H1 (cell line): Measurements from ENCODE around the gene SPRYD3. TPM values are rescaled to one million over a fixed set of nuclear protein-coding genes. Genes with fewer than 3 reads are reported as not detected.
A peak's percentile ranks its signal among the peaks of the same experiment; 100 is the strongest.

Source experiments
- CTCF ChIA-PET: fragments of 300-600 bp; sonication (Branson Sonifier 250); formaldehyde crosslinking; loops from one replicate; lab custom pipeline; 2021; ENCODE audit not compliant: partially characterized antibody; lab: Charles Lee
- POLR2A ChIA-PET: fragments of 300-600 bp; sonication (Branson Sonifier 250); formaldehyde crosslinking; loops from one replicate; lab custom pipeline; 2021; ENCODE audit warnings: inconsistent platforms; ENCODE audit not compliant: partially characterized antibody; lab: Charles Lee
- DNase-seq, 2 experiments: peaks; one replicate each; pipeline versions ENCODE4 v3.0.0 to v3.0.0-alpha.2; 2010 to 2022; ENCODE audit warnings: low spot score in 2 of 2, low read depth in 1 of 2, mixed read lengths in 1 of 2
- FAIRE-seq: peaks from 2 replicates; lab custom pipeline; 2011; peaks lifted over from hg19 to GRCh38; lab: Jason Lieb, UNC
- H2AFZ ChIP-seq: 2 replicates; pipeline ENCODE4 v1.8.1; 2012; ENCODE audit warnings: low read length, inconsistent platforms
- H2AK5ac ChIP-seq: 2 replicates; pipeline ENCODE4 v1.6.1; 2013; ENCODE audit warnings: low read depth, low read length
- H2BK120ac ChIP-seq: replicated peaks from 2 replicates; pipeline ENCODE3; 2013; ENCODE audit warnings: low read depth, low read length, inconsistent platforms
- H2BK12ac ChIP-seq: 2 replicates; pipeline ENCODE4 v1.6.1; 2013; ENCODE audit warnings: low read depth, low read length
- H2BK15ac ChIP-seq: 2 replicates; pipeline ENCODE4 v1.6.1; 2013; ENCODE audit warnings: low read length
- H2BK20ac ChIP-seq: 2 replicates; pipeline ENCODE4 v1.6.1; 2013; ENCODE audit warnings: low read length
- H2BK5ac ChIP-seq: 2 replicates; pipeline ENCODE4 v1.6.1; 2013; ENCODE audit warnings: low read depth, low read length
- H3K14ac ChIP-seq: 2 replicates; pipeline ENCODE4 v1.6.1; 2013; ENCODE audit warnings: inconsistent platforms; ENCODE audit not compliant: insufficient read length
- H3K18ac ChIP-seq: 2 replicates; pipeline ENCODE4 v1.6.1; 2013; ENCODE audit warnings: low read length; ENCODE audit errors: extremely low read depth
- H3K23ac ChIP-seq: 2 replicates; pipeline ENCODE4 v1.6.1; 2013; ENCODE audit warnings: inconsistent platforms; ENCODE audit not compliant: insufficient read length
- H3K23me2 ChIP-seq: 2 replicates; pipeline ENCODE4 v1.6.1; 2013; ENCODE audit warnings: low read depth, low read length
- H3K27ac ChIP-seq: 2 replicates; pipeline ENCODE4 v1.6.1; 2011; ENCODE audit warnings: low read depth, low read length, inconsistent platforms
- H3K27me3 ChIP-seq, 4 experiments: replicated peaks in 1 of 4; 1 replicate in 1 of 4; 2 replicates in 3 of 4; pipeline versions ENCODE4 v1.6.1 to v1.8.1; 2011 to 2013; ENCODE audit warnings: low read length in 3 of 4, mild to moderate bottlenecking in 3 of 4, inconsistent platforms in 2 of 4, mixed read lengths in 2 of 4, moderate library complexity in 1 of 4; ENCODE audit not compliant: control insufficient read depth in 3 of 4, insufficient read depth in 3 of 4; ENCODE audit errors: extremely low read depth in 1 of 4
- H3K36me3 ChIP-seq, 4 experiments: 2 replicates each; pipeline versions ENCODE4 v1.6.1 to v1.8.1; 2011 to 2013; ENCODE audit warnings: mild to moderate bottlenecking in 4 of 4, low read length in 3 of 4, moderate library complexity in 2 of 4, control low read depth in 1 of 4, inconsistent platforms in 1 of 4; ENCODE audit not compliant: insufficient read depth in 4 of 4, control insufficient read depth in 2 of 4
- H3K4ac ChIP-seq: replicated peaks from 2 replicates; pipeline ENCODE3; 2013; ENCODE audit warnings: low read length, low read depth, mixed read lengths, inconsistent platforms; ENCODE audit not compliant: insufficient read length
- H3K4me1 ChIP-seq, 4 experiments: replicated peaks in 1 of 4; 1 replicate in 1 of 4; 2 replicates in 3 of 4; pipeline versions ENCODE4 v1.6.1 to v1.8.1; 2011 to 2013; ENCODE audit warnings: low read length in 3 of 4, inconsistent platforms in 2 of 4, mixed read lengths in 1 of 4; ENCODE audit not compliant: insufficient read depth in 4 of 4, control insufficient read depth in 3 of 4
- H3K4me2 ChIP-seq, 2 experiments: 2 replicates each; pipeline versions ENCODE4 v1.6.1 to v1.8.1; 2011 to 2013; ENCODE audit warnings: low read depth in 2 of 2, low read length in 2 of 2, control low read depth in 1 of 2, inconsistent platforms in 1 of 2, mild to moderate bottlenecking in 1 of 2; ENCODE audit not compliant: insufficient read depth in 1 of 2
- H3K4me3 ChIP-seq, 4 experiments: fragments of 200-600, 300-600 bp in 1 of 4; sonication (generic), shearing (Covaris generic), sonication (Bioruptor Twin) in 1 of 4; 2 replicates each; pipeline versions ENCODE4 v1.5.1 to v1.8.1; 2011 to 2016; ENCODE audit warnings: low read length in 4 of 4, low read depth in 3 of 4, control low read depth in 2 of 4, inconsistent platforms in 2 of 4, mild to moderate bottlenecking in 2 of 4, mixed read lengths in 1 of 4, moderate library complexity in 1 of 4; ENCODE audit not compliant: insufficient read depth in 2 of 4; ENCODE audit errors: extremely low read depth in 1 of 4
- H3K56ac ChIP-seq: replicated peaks from 2 replicates; pipeline ENCODE3; 2013; ENCODE audit warnings: low read depth, mild to moderate bottlenecking, mixed read lengths, low read length, inconsistent platforms; ENCODE audit not compliant: insufficient read length
- H3K79me1 ChIP-seq: 2 replicates; pipeline ENCODE4 v1.6.1; 2013; ENCODE audit warnings: low read depth, low read length, control low read depth
- H3K79me2 ChIP-seq, 2 experiments: 2 replicates each; pipeline versions ENCODE4 v1.6.1 to v1.8.1; 2012 to 2013; ENCODE audit warnings: low read length in 2 of 2, mild to moderate bottlenecking in 2 of 2, inconsistent platforms in 1 of 2; ENCODE audit not compliant: insufficient read depth in 2 of 2, control insufficient read depth in 1 of 2
- H3K9ac ChIP-seq, 4 experiments: replicated peaks in 1 of 4; 1 replicate in 1 of 4; 2 replicates in 3 of 4; pipeline versions ENCODE4 v1.6.1 to v1.8.1; 2011 to 2013; ENCODE audit warnings: low read depth in 3 of 4, low read length in 3 of 4, control low read depth in 2 of 4, mild to moderate bottlenecking in 2 of 4, moderate library complexity in 2 of 4, inconsistent platforms in 1 of 4; ENCODE audit errors: extremely low read depth in 1 of 4
- H3K9me3 ChIP-seq, 2 experiments: 2 replicates each; pipeline versions ENCODE4 v1.6.1 to v1.8.1; 2012 to 2013; ENCODE audit warnings: mild to moderate bottlenecking in 2 of 2, moderate library complexity in 2 of 2, control low read depth in 1 of 2, inconsistent platforms in 1 of 2, low read depth in 1 of 2, low read length in 1 of 2, mixed read lengths in 1 of 2; ENCODE audit not compliant: insufficient read depth in 2 of 2
- H4K20me1 ChIP-seq, 2 experiments: replicated peaks in 1 of 2; 2 replicates each; pipeline versions ENCODE3 to v1.8.1; 2011 to 2013; ENCODE audit warnings: inconsistent platforms in 2 of 2, low read length in 2 of 2, mild to moderate bottlenecking in 1 of 2; ENCODE audit not compliant: insufficient read depth in 2 of 2, control insufficient read depth in 1 of 2
- H4K5ac ChIP-seq: 2 replicates; pipeline ENCODE4 v1.6.1; 2013; ENCODE audit warnings: low read length, low read depth, mixed read lengths, inconsistent platforms; ENCODE audit not compliant: insufficient read length
- H4K8ac ChIP-seq: 2 replicates; pipeline ENCODE4 v1.8.0; 2013; ENCODE audit warnings: mild to moderate bottlenecking, moderate library complexity, low read length, inconsistent platforms; ENCODE audit not compliant: insufficient read depth; ENCODE audit errors: extremely low read depth
- H4K91ac ChIP-seq: replicated peaks from 2 replicates; pipeline ENCODE3; 2013; ENCODE audit warnings: low read length, mixed read lengths, inconsistent platforms; ENCODE audit not compliant: insufficient read length
- MAX ChIP-seq: IDR thresholded peaks from 2 replicates; pipeline ENCODE4 v1.6.1; 2012; ENCODE audit warnings: inconsistent platforms
- POLR2A ChIP-seq, 2 experiments: IDR thresholded peaks; 1 replicate in 1 of 2; 2 replicates in 1 of 2; pipeline ENCODE4 v1.6.1; 2011; ENCODE audit warnings: low read depth in 2 of 2, low read length in 2 of 2, mild to moderate bottlenecking in 2 of 2; ENCODE audit errors: control extremely low read depth in 1 of 2
- POU5F1 ChIP-seq: IDR thresholded peaks from 2 replicates; pipeline ENCODE4 v1.6.1; 2011; ENCODE audit warnings: low read depth, mild to moderate bottlenecking, low read length, moderate library complexity
- SIX5 ChIP-seq: IDR thresholded peaks from 2 replicates; pipeline ENCODE4 v1.6.1; 2011; ENCODE audit warnings: mild to moderate bottlenecking, low read depth, low read length
- SRF ChIP-seq: IDR thresholded peaks from 2 replicates; pipeline ENCODE4 v1.6.1; 2011; ENCODE audit warnings: mild to moderate bottlenecking, low read depth, low read length, moderate library complexity
- YY1 ChIP-seq: IDR thresholded peaks from 2 replicates; pipeline ENCODE4 v1.6.1; 2011; ENCODE audit warnings: low read depth, mild to moderate bottlenecking, low read length
- WGBS, 2 experiments: shearing (Covaris generic) in 1 of 2; methylation state at CpG; one replicate each; pipeline versions ENCODE4 v1.1.6 to v1.1.7; 2013 to 2015; ENCODE audit warnings: low lambda C conversion rate in 2 of 2, mixed read lengths in 2 of 2, inconsistent platforms in 1 of 2, low coverage in 1 of 2, missing lambda C conversion rate in 1 of 2; ENCODE audit not compliant: insufficient replicate concordance in 2 of 2, insufficient coverage in 1 of 2, insufficient read length in 1 of 2; ENCODE audit errors: extremely low coverage in 1 of 2, missing lambda C conversion rate in 1 of 2; 5-methylcytosine and 5-hydroxymethylcytosine counted together
- polyA plus RNA-seq, 7 experiments: library from polyadenylated mRNA; depleted of rRNA in 3 of 7; stranded (reverse) in 5 of 7; unstranded in 2 of 7; fragments of >200 nt in 5 of 7; fragments of 200-250 nt in 2 of 7; gene quantifications; 1 replicate in 5 of 7; 2 replicates in 1 of 7; 4 replicates in 1 of 7; pipeline versions ENCODE4 v1.2.1 to v1.2.3, GENCODE V29; 2011 to 2013; ENCODE audit warnings: missing spikeins in 2 of 7, mixed read lengths in 2 of 7
- total RNA-seq: library from RNA; stranded (reverse); fragmentation: NEBNext Ultra II Directional; extraction: Animal tissue kit (Norgen Biotek cat#: 25700); gene quantifications from 2 replicates; pipeline ENCODE4 v1.2.1, GENCODE V29; 2021

Gene SPRYD3
- total and polyA plus RNA-seq, 2 of the 8 experiments (the other 6 are each of a cell fraction or from before 2014, with no cell fraction given): 6.8 to 8.0 TPM

DNA sequence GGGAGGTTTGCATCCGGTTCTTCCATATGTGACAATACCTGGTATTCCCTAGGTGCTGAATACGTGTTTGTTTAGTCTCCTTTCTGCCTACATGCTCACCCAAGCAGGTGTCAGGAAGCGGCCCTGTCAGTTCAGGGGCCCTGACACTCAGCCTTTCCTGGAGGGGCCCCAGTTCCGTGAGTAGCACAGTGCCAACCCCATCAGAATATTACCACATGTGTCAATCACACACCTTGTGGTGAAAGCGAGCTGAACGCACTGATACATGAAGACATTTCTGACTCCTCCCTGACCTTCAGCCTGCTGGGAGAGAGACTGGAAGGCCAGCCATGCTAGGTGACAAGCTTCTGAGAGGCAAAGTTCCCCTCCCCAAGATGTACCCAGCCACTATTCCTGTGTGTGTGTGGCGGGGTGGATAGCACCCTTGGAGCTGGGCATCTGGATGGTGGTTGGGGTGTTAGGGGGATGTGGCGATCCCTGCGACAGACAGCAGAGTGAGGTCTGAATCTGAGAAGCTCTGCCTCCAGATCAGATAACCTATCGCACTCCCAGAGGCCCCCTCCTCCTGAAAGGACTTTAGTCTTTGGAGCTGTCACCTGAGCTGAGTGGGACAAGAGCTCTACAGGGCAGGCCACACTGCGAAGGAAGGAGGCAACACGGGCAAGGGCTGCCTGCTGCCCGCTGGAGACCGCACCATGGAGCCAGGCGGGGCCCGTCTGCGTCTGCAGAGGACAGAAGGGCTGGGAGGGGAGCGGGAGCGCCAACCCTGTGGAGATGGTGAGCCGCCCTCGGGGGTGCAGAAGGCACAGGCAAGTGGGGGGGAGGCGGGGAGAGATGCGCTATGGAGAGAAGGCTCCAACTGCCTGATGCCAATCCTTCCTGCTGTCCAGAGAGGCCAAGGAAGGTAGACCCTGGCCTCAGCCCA, 24.0 kb upstream of the SPRYD3 start, which contains the start of gene SOAT2:
SOAT2 (plus strand) TSS at position 604 of the 925 bp plus-strand sequence; CDS start at position 696, 92 bp downstream.
- Histone ChIP-seq H3K27ac (no peak within 1 kb of the TSS), H3K79me1 (no peaks in the 10 kb centered on the region), H3K36me3 (no peaks in the 10 kb centered on the region), H2BK120ac (no peak within 1 kb of the TSS), H3K4me2 (no peak within 1 kb of the TSS), H3K27me3 (peaks cover 0 to 13% (median 9%) of the 10 kb centered on the region in 4 experiments; a peak in 5 of 7 replicates), H4K91ac (no peak within 1 kb of the TSS), H3K9me3 (no peaks in the 10 kb centered on the region), H2BK5ac (no peak within 1 kb of the TSS), H3K56ac (no peak within 1 kb of the TSS), H3K9ac (no peak within 1 kb of the TSS), H2BK20ac (0 out of 2 replicates have a peak within 1 kb of the TSS, but pooled peaks have one; percentile 61), H3K4me3 (no peak within 1 kb of the TSS), H3K14ac (peak within 1 kb of the TSS; percentile 20), H2AK5ac (no peak within 1 kb of the TSS), H3K4ac (no peak within 1 kb of the TSS), H3K4me1 (peaks cover 6 to 12% (median 8%) of the 10 kb centered on the region in 4 experiments; a peak in 6 of 7 replicates), H2AFZ (no peak within 1 kb of the TSS), H2BK15ac (no peak within 1 kb of the TSS), H4K8ac (no peak within 1 kb of the TSS), H4K20me1 (no peaks in the 10 kb centered on the region), H2BK12ac (no peak within 1 kb of the TSS), H3K23me2 (peaks cover 9% of the 10 kb centered on the region; the same call in 1 of the 2 replicates), H3K18ac (no peak within 1 kb of the TSS), H4K5ac (no peak within 1 kb of the TSS), H3K23ac (no peak within 1 kb of the TSS), H3K79me2 (no peaks in the 10 kb centered on the region)
- ChIA-PET POLR2A (interaction anchor here (0.8 to 2.1 kb wide), 7 partner anchors 9 to 118 kb away, joined by 3 to 6 read pairs (median 4); partner anchors contain the start of gene SPRYD3), CTCF (interaction anchor here (0.6 to 19.1 kb wide), 19 partner anchors 9 to 138 kb away, joined by 3 to 531 read pairs (median 4); partner anchors contain the start of gene SPRYD3)
- 92% methylated on average over 22 of the region's 23 CpGs; no CpG with 5 or more reads in 1 of the 2 experiments for WGBS, 2 experiments
- no peak for DNase-seq
- FAIRE-seq: no peak
- no peak for TF ChIP-seq POU5F1
- no peak for TF ChIP-seq SRF
- no peak for TF ChIP-seq MAX
- no peak for TF ChIP-seq SIX5
- TF ChIP-seq POLR2A (IDR thresholded peaks at IDR 0.05; ENCODE audit: control extremely low read depth in 1 of 2, low read depth in 2 of 2, low read length in 2 of 2): no peak
- no peak for TF ChIP-seq YY1
